ENCODE data around the gene KCNG2. TPM values are rescaled to one million over a fixed set of nuclear protein-coding genes. Genes with fewer than 3 reads are reported as not detected.

Gene KCNG2
- total RNA-seq, 1 donor from 2014 or later: not detected

GRCh38 chr18:79775441-79776221, 22.1 kb upstream of the KCNG2 start:
- no peak overlapping the region for H3K4me3 Mint-ChIP-seq
- H3K27me3 ChIP-seq: peaks cover 14% of the 10 kb centered on the region
- H3K27me3 Mint-ChIP-seq (ENCODE audit: insufficient read depth, low read depth): peaks cover 34% of the 10 kb centered on the region
- no peak overlapping the region for H3K4me3 ChIP-seq
- H4K20me1 ChIP-seq (ENCODE audit: low read depth): no peaks in the 10 kb centered on the region
- no peaks in the 10 kb centered on the region for H3K9me3 ChIP-seq (ENCODE audit: low read depth)
- H3K79me2 ChIP-seq (ENCODE audit: low read depth): no peaks in the 10 kb centered on the region
- H3K9ac ChIP-seq: no peak overlapping the region
- H3K27ac ChIP-seq: no peak overlapping the region
- no peaks in the 10 kb centered on the region for H3K4me1 ChIP-seq
- H2AFZ ChIP-seq (replicated peaks): no peak overlapping the region
- no peak for DNase-seq (ENCODE audit: low spot score)
- H3K27ac Mint-ChIP-seq: no peak overlapping the region
- peaks cover 4% of the 10 kb centered on the region for H3K4me1 Mint-ChIP-seq
- no peak overlapping the region for H3K4me2 ChIP-seq
- no peaks in the 10 kb centered on the region for H3F3A ChIP-seq (ENCODE audit: low read depth)
- TF ChIP-seq CTCF (IDR thresholded peaks at IDR 0.05) (no peak), EZH2 (IDR thresholded peaks at IDR 0.05) (no peak)
- H3K9me3 Mint-ChIP-seq: peaks cover 3% of the 10 kb centered on the region
- H3K36me3 Mint-ChIP-seq: no peaks in the 10 kb centered on the region
- no peaks in the 10 kb centered on the region for H3K36me3 ChIP-seq

GRCh38 chr18:79776674-79777073, 21.1 kb upstream of the KCNG2 start:
- no peaks in the 10 kb centered on the region for H3K36me3 Mint-ChIP-seq
- Histone ChIP-seq H3K4me1 (no peaks in the 10 kb centered on the region), H3K36me3 (no peaks in the 10 kb centered on the region), H3K79me2 (ENCODE audit: low read depth) (no peaks in the 10 kb centered on the region), H3K4me2 (no peak overlapping the region), H3F3A (ENCODE audit: low read depth) (no peaks in the 10 kb centered on the region), H4K20me1 (ENCODE audit: low read depth) (no peaks in the 10 kb centered on the region), H3K27ac (no peak overlapping the region), H3K27me3 (peaks cover 14% of the 10 kb centered on the region), H3K9me3 (ENCODE audit: low read depth) (no peaks in the 10 kb centered on the region), H3K9ac (no peak overlapping the region), H2AFZ (replicated peaks) (no peak overlapping the region), H3K4me3 (no peak overlapping the region)
- no peak overlapping the region for H3K4me3 Mint-ChIP-seq
- peaks cover 4% of the 10 kb centered on the region for H3K4me1 Mint-ChIP-seq
- peaks cover 3% of the 10 kb centered on the region for H3K9me3 Mint-ChIP-seq
- DNase-seq (ENCODE audit: low spot score): no peak
- no peak for TF ChIP-seq CTCF (IDR thresholded peaks at IDR 0.05)
- TF ChIP-seq EZH2phosphoT487 (IDR thresholded peaks at IDR 0.05): no peak
- no peak for TF ChIP-seq EZH2 (IDR thresholded peaks at IDR 0.05)
- no peak overlapping the region for H3K27ac Mint-ChIP-seq
- H3K27me3 Mint-ChIP-seq (ENCODE audit: insufficient read depth, low read depth): peaks cover 34% of the 10 kb centered on the region

- no peak overlapping the region for H3K27ac ChIP-seq
- H3K4me1 ChIP-seq: no peaks in the 10 kb centered on the region
- no peaks in the 10 kb centered on the region for H3K36me3 Mint-ChIP-seq
- TF ChIP-seq EZH2 (IDR thresholded peaks at IDR 0.05) (no peak), CTCF (IDR thresholded peaks at IDR 0.05) (no peak), EZH2phosphoT487 (IDR thresholded peaks at IDR 0.05) (no peak)
- H3K4me3 ChIP-seq: no peak overlapping the region
- H3F3A ChIP-seq (ENCODE audit: low read depth): no peaks in the 10 kb centered on the region
- H3K27me3 Mint-ChIP-seq (ENCODE audit: insufficient read depth, low read depth): peaks cover 29% of the 10 kb centered on the region
- H3K36me3 ChIP-seq: no peaks in the 10 kb centered on the region
- no peak overlapping the region for H3K9ac ChIP-seq
- no peaks in the 10 kb centered on the region for H4K20me1 ChIP-seq (ENCODE audit: low read depth)
- peaks cover 3% of the 10 kb centered on the region for H3K9me3 Mint-ChIP-seq
- H3K79me2 ChIP-seq (ENCODE audit: low read depth): no peaks in the 10 kb centered on the region
- H3K9me3 ChIP-seq (ENCODE audit: low read depth): no peaks in the 10 kb centered on the region
- H3K27ac Mint-ChIP-seq: no peak overlapping the region
- peaks cover 19% of the 10 kb centered on the region for H3K27me3 ChIP-seq
- no peak for DNase-seq (ENCODE audit: low spot score)
- H3K4me2 ChIP-seq: no peak overlapping the region
- H3K4me1 Mint-ChIP-seq: peaks cover under 1% of the 10 kb centered on the region
- no peak overlapping the region for H2AFZ ChIP-seq (replicated peaks)
- no peak overlapping the region for H3K4me3 Mint-ChIP-seq
Measured at GRCh38 chr18:79778291-79778791, 19.4 kb upstream of the KCNG2 start.

Data from neural progenitor cell (in vitro differentiated cells).